Thoracic aorta endothelial cell (primary cell): ENCODE results near the gene KRT222. TPM values are rescaled to one million over a fixed set of nuclear protein-coding genes. Genes with fewer than 3 reads are reported as not detected.

Experiments used
- total RNA-seq: library from RNA; depleted of rRNA; stranded (reverse); fragments of >200 nt; gene quantifications from 2 replicates; pipeline ENCODE4 v1.2.3, GENCODE V29; 2012

Gene KRT222
- not detected in 2 replicates for total RNA-seq

GRCh38 chr17:40664582-40665333 is at the start of gene KRT222:
TSS of gene KRT222 (minus strand) at chr17:40665177. CDS start at chr17:40665099, 78 bp downstream.

GRCh38 chr17:40703652-40704051 is 38.7 kb upstream of the KRT222 start, which contains the start of gene KRT24:
TSS of gene KRT24 (minus strand) at chr17:40703752. CDS start at chr17:40703693, 59 bp downstream.

GRCh38 chr17:40647624-40648383 is 17.2 kb downstream of the KRT222 start, which contains the start of gene SMARCE1:
TSS of gene SMARCE1 (minus strand) at chr17:40647818. CDS start at chr17:40645802, 2,016 bp downstream.

Other genes with a start within 250 kb of the KRT222 start
- gene TOP2A, start 247.3 kb downstream of the KRT222 start, total RNA-seq, result 148 and 240 TPM in 2 replicates
- 151 and 189 TPM in 2 replicates for gene IGFBP4, start 221.7 kb downstream of the KRT222 start, total RNA-seq
- gene TNS4, start 163.6 kb downstream of the KRT222 start, total RNA-seq, result not detected in 2 replicates
- gene CCR7, start 99.7 kb downstream of the KRT222 start, total RNA-seq, result not detected in 2 replicates
- gene SMARCE1, start 17.4 kb downstream of the KRT222 start, total RNA-seq, result 120 and 125 TPM in 2 replicates
- gene KRT24, start 38.6 kb upstream of the KRT222 start, total RNA-seq, result not detected in 2 replicates
- not detected in 2 replicates for gene KRT25, start 90.2 kb upstream of the KRT222 start, total RNA-seq
- not detected in 2 replicates for gene KRT26, start 107.0 kb upstream of the KRT222 start, total RNA-seq
- not detected in 2 replicates for gene KRT27, start 117.4 kb upstream of the KRT222 start, total RNA-seq
- gene KRT28, start 134.8 kb upstream of the KRT222 start, total RNA-seq, result not detected in 2 replicates
- 2.1 and 10.2 TPM in 2 replicates for gene KRT10, start 157.4 kb upstream of the KRT222 start, total RNA-seq
- gene KRT12, start 202.0 kb upstream of the KRT222 start, total RNA-seq, result not detected in 2 replicates
- gene KRT20, start 220.1 kb upstream of the KRT222 start, total RNA-seq, result not detected in 2 replicates